GM13977 (cell line): ENCODE results near the gene TBC1D9.

ENCODE experiments used
- DNase-seq: peaks from one replicate; pipeline ENCODE4 v3.0.0; 2012; ENCODE audit warnings: low spot score
- in situ Hi-C: fragments of 300-500 bp; cut with MboI; formaldehyde crosslinking; loops from one replicate; pipeline ENCODE4 v1.12.0; 2022; ENCODE audit warnings: low sequenced_read_pairs, low pct_unique_long_range_greater_than_20kb, mixed read lengths, inconsistent platforms; ENCODE audit not compliant: unreplicated experiment
- TF ChIP-seq, protein P1 (sequence below): IDR thresholded peaks from 2 replicates; pipeline ENCODE4 v1.5.1; 2012; ENCODE audit warnings: mild to moderate bottlenecking, control low read depth; ENCODE audit not compliant: insufficient read depth; ENCODE audit errors: extremely low read depth, missing control alignments

Gene TBC1D9

DNA sequence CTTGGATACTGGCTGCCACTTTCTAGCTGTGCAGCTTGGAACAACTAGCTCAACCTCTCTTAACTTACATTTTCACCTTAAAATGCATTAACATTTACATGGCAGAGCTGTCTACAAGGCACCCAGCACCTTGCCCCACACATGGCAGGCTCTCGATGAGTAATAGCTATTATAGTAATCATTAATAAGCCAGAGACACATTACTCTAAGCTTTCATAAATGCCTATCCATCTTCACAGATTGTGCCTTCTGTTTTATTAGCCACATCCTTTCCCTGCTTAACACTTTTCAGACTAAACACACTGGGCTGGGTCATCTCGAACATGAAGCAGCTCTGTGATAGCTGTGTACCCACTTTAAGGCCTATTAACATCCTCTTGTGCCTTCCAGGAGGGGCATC, 103.6 kb downstream of the TBC1D9 start:
- in situ Hi-C loops, result no loop called here
- TF ChIP-seq, protein P1, sequence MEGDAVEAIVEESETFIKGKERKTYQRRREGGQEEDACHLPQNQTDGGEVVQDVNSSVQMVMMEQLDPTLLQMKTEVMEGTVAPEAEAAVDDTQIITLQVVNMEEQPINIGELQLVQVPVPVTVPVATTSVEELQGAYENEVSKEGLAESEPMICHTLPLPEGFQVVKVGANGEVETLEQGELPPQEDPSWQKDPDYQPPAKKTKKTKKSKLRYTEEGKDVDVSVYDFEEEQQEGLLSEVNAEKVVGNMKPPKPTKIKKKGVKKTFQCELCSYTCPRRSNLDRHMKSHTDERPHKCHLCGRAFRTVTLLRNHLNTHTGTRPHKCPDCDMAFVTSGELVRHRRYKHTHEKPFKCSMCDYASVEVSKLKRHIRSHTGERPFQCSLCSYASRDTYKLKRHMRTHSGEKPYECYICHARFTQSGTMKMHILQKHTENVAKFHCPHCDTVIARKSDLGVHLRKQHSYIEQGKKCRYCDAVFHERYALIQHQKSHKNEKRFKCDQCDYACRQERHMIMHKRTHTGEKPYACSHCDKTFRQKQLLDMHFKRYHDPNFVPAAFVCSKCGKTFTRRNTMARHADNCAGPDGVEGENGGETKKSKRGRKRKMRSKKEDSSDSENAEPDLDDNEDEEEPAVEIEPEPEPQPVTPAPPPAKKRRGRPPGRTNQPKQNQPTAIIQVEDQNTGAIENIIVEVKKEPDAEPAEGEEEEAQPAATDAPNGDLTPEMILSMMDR, result no peak
- no peak for DNase-seq

DNA sequence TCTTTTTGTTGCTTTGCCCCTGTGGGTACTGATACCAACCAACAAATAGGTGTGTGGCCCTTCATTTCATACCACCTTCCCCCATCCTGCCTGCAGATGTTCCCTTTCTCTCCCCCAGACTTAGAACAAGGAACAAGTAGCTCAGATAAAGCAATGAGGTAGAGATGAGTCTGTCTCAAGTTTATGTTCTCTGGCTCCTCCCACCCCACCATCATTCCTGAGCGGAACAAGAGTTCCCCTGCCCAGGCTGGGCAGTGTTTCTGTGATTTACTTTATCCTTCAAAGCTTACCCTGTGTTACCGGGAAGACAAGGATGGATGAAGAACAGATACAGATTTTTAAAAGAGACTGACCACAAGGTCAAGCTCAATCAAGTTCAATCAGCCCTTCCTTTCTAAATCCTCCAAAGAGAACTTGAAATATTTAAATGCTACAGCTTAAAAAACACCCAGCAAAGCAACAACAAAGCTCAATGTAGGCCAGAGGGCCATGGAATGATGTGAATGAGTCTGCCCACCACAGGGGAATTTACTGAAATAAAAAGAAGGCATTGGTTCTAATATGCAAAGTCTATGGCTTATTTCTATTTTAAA, 107.4 kb downstream of the TBC1D9 start:
- TF ChIP-seq, protein P1, result no peak
- in situ Hi-C loops, result no loop called here
- DNase-seq, result no peak

DNA sequence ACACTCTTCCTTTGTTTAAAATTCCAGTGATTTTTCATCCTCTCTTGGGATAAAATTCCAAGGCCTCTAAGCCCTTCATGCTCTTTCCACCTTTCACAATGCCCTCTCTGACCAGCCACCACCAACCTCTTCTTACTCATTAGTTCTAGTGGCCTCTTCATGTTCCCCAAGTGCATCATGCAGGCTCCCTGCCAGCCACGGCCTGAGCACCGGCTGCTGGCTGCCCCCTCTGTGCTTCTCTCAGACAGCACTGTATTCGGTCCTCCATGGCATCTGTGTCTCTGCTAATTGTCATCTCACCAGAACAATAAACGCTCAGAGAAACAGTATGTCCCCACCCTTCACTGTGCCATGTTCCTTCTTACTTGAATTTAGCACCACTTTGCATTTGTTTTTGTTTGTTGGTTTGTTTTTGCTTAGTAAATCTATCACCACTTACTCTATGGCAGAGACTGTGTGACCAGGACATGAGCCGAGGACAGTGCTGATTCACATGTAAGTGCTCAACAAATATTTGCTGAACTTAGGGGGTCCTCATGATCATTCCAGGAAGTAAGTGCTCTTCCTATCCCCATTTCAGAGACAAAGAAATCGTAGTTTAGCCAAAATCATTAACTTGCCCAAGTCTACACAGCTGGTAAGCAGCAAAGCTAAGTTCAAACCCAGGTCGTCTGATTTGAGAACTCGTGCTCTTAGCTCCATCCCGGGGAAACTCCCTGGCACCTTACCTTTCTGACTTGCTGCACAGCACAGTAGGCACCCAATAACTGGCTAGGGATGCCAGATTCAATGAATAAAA, 110.4 kb downstream of the TBC1D9 start:
- no peak for DNase-seq
- TF ChIP-seq, protein P1, result no peak
- in situ Hi-C loops, result no loop called here

DNA sequence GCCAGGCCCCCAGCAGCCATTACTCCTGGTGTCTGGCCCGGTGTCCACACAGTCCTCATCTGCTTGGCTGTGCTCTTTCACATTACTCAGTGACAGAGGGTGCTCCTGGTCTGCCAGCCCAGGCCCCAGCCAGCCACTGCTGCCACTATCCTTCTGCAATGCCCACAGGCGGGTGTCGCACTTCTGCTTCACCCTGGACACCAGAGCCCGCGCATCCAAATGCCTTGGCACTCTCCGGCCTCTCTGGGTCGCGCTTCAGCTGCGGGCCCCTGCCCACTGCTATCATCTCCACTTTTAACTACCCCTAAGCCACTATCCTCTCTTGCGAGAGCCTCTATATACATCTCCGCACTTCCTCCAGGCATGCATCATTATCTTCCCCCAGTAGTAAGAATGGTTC, 111.0 kb downstream of the TBC1D9 start:
- TF ChIP-seq, protein P1, result no peak
- in situ Hi-C loops, result no loop called here
- no peak for DNase-seq

DNA sequence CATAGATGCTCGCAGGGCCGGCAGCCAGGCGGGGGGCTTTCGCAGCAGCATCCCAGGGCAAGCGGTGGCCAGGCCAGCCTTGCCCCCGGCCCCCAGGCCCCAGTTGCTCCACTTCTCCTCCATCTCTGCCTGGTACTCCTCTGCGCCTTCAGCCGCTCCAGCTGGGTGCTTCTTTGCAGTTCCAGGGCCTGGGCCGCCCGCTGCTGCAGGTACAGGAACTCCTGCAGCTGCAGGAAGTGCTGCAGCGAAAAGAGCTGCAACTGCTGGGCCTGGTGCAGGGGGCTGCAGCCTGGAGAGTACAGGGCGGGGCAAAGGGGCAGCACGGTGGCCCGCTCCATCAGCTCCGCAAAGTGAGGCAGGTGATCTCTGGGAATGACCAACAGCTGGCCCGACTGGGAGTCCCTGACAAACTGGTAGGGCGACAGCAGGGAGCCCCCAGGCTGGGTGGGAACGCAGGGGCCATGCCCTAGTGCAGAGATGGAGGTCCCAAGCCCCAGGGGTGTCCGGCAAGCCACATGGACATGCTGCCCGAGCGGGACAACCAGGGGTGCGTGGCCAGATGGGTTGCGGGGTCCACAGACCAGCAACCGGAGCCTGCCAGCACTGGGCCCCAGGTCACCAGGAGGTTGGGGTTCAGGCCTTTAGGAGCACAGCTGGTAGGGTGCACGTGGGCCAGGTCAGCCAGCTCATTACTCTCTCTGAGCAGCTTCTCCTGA, 111.6 kb downstream of the TBC1D9 start:
- no peak for DNase-seq
- TF ChIP-seq, protein P1, result no peak
- in situ Hi-C loops, result no loop called here

DNA sequence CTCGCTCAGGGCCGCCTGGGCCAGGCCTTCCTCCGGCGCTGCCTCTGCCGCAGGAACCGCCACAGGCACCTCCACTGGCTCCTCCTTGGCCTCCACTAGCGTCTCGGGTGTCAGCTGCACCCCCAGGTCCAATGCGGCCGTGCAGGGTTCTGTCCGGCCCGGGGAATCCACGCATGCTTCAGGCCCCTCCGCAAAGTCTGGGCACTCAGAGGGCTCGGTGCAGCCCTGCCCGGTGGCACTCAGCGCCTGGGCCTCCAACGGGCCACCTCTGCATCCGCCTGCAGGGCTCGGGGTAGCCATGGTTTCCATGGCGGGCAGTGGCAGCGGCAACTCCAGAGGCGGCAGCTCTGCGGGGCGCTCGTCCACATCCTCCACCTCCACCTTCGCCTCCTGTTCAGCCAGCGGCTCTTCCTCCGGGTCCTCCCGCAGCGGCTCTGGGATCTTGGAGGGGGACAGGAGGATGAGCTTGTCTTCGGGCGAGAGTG, 112.6 kb downstream of the TBC1D9 start:
- no peak for DNase-seq
- TF ChIP-seq, protein P1, result no peak
- in situ Hi-C loops, result no loop called here
